ENCODE results near the gene LRTM1.

The LRTM1 gene

DNA sequence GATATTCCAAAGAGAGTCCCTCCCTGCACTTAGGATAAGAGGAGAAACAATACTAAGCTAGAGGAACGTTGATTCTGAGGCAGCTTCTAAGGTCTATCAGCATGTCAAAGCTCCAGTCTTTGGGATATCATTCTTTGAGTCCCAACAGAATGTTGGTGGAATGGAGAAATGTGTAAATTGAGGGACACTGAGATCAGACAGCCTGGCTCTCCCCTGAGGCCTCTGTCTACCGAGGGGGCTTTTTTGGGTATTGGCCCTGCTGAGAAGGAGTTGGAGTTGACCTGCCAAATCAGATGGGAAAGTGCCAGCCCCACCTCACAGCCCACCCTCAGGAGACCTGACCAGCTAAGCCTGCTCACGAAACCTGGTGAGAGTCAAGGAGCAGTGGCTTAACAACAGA lies 27.6 kb upstream of the LRTM1 start:
- H3K4me3 ChIP-seq (replicated peaks; ENCODE audit: insufficient read depth, low read length): no peak overlapping the region
- H3K27me3 ChIP-seq (ENCODE audit: insufficient read depth, poor library complexity, severe bottlenecking): no peaks in the 10 kb centered on the region
- TF ChIP-seq POLR2AphosphoS5 (IDR thresholded peaks at IDR 0.05; ENCODE audit: low read depth) (no peak), REST (IDR thresholded peaks at IDR 0.05; ENCODE audit: insufficient replicate concordance, low read depth) (no peak), CTCF (IDR thresholded peaks at IDR 0.05; ENCODE audit: insufficient read depth, low read length) (no peak), GABPA (IDR thresholded peaks at IDR 0.05; ENCODE audit: low read depth) (no peak), SPI1 (IDR thresholded peaks at IDR 0.05; ENCODE audit: borderline replicate concordance, low read depth) (no peak)
- H3K27ac ChIP-seq (replicated peaks): no peak overlapping the region
- no peak for DNase-seq (ENCODE audit: low read depth in 1 of 2, low spot score in 1 of 2)

DNA sequence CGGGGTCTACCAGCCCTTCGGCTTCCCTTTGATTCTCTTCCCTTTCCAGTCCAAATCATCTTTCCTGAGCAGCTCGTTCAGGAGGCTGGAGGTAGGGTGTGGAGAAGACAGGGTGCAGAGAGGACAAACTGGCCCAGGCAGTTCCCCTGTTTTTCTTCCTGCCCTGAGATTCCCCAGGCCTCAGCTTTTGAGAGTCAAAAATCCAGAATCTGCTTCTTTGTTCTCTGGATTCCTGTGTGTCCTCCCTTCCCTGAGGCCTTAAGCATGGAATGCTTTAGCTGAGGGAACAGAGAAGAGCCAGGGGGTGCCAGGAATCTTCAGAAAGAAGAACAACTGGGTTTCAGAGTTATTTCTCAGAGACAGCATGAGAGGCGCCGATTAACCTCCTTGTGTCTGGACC lies 26.7 kb upstream of the LRTM1 start:
- H3K4me3 ChIP-seq (replicated peaks; ENCODE audit: insufficient read depth, low read length): no peak overlapping the region
- DNase-seq (ENCODE audit: low read depth in 1 of 2, low spot score in 1 of 2): no peak
- TF ChIP-seq GABPA (IDR thresholded peaks at IDR 0.05; ENCODE audit: low read depth) (no peak), REST (IDR thresholded peaks at IDR 0.05; ENCODE audit: insufficient replicate concordance, low read depth) (no peak), CTCF (IDR thresholded peaks at IDR 0.05; ENCODE audit: insufficient read depth, low read length) (no peak), SPI1 (IDR thresholded peaks at IDR 0.05; ENCODE audit: borderline replicate concordance, low read depth) (no peak), POLR2AphosphoS5 (IDR thresholded peaks at IDR 0.05; ENCODE audit: low read depth) (no peak)
- H3K27ac ChIP-seq (replicated peaks): no peak overlapping the region
- no peaks in the 10 kb centered on the region for H3K27me3 ChIP-seq (ENCODE audit: insufficient read depth, poor library complexity, severe bottlenecking)

DNA sequence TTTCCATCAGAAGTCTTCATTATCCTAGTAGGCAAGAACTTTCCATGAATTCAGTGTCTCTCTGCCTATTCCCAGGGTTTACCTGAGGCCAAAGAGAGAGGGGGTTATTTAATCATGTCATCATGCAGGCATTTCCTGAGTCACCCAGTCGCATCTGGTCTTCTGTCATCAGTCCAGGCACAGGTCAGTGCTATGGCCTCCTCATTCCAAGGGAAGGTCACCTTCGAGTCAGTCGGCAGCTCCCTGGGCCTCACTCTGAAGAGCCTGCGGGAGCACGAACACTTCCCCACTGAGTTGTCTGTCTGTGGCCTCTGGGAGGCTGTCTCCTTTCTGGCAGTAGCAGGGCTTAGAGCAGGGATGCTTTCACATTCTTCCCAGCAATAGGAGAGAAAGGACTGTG lies 26.2 kb upstream of the LRTM1 start:
- H3K27ac ChIP-seq (replicated peaks): no peak overlapping the region
- no peaks in the 10 kb centered on the region for H3K27me3 ChIP-seq (ENCODE audit: insufficient read depth, poor library complexity, severe bottlenecking)
- no peak for DNase-seq (ENCODE audit: low read depth in 1 of 2, low spot score in 1 of 2)
- no peak for TF ChIP-seq CTCF (IDR thresholded peaks at IDR 0.05; ENCODE audit: insufficient read depth, low read length)
- no peak for TF ChIP-seq SPI1 (IDR thresholded peaks at IDR 0.05; ENCODE audit: borderline replicate concordance, low read depth)
- no peak for TF ChIP-seq REST (IDR thresholded peaks at IDR 0.05; ENCODE audit: insufficient replicate concordance, low read depth)
- TF ChIP-seq POLR2AphosphoS5 (IDR thresholded peaks at IDR 0.05; ENCODE audit: low read depth): no peak
- TF ChIP-seq GABPA (IDR thresholded peaks at IDR 0.05; ENCODE audit: low read depth): no peak
- H3K4me3 ChIP-seq (replicated peaks; ENCODE audit: insufficient read depth, low read length): no peak overlapping the region
